CD4-positive, alpha-beta T cell treated with Interleukin-12 subunit alpha and Interleukin-12 subunit beta, for 1 hour (primary cell): ENCODE results near the gene RASGRP2.

Experiments
- DNase-seq: peaks from one replicate; pipeline ENCODE4 v3.0.0-alpha.2; 2020

RASGRP2 gene

GRCh38 chr11:64739871-64740270 is 4.1 kb downstream of the RASGRP2 start:
- no peak for DNase-seq

- DNase-seq, result no peak
These were observed 7.3 kb downstream of the RASGRP2 start for GRCh38 chr11:64736654-64737053.

GRCh38 chr11:64735725-64736259 is 8.2 kb downstream of the RASGRP2 start:
- no peak for DNase-seq

- DNase-seq, result no peak
These were observed 8.9 kb downstream of the RASGRP2 start for GRCh38 chr11:64734811-64735724.

GRCh38 chr11:64731601-64732000 is 12.3 kb downstream of the RASGRP2 start:
- DNase-seq, result no peak

- DNase-seq, result no peak
These were observed 14.0 kb downstream of the RASGRP2 start for GRCh38 chr11:64729851-64730382.

GRCh38 chr11:64728757-64729365 is 15.1 kb downstream of the RASGRP2 start:
- no peak for DNase-seq

GRCh38 chr11:64726867-64727530 is 16.9 kb downstream of the RASGRP2 start:
- DNase-seq, result no peak

GRCh38 chr11:64726211-64726641 is 17.7 kb downstream of the RASGRP2 start:
- DNase-seq, result no peak

- no peak for DNase-seq
These were observed 18.9 kb downstream of the RASGRP2 start for GRCh38 chr11:64724863-64725532.

GRCh38 chr11:64723907-64724862 is 19.8 kb downstream of the RASGRP2 start:
- no peak for DNase-seq

GRCh38 chr11:64723117-64723906 is 20.6 kb downstream of the RASGRP2 start, which contains the start of gene NRXN2:
Gene NRXN2, minus strand, starts transcription at chr11:64723197. Its CDS starts 9,498 bp downstream, at chr11:64713699.
- peak; percentile 90 for DNase-seq

- no peak for DNase-seq
These were observed 21.5 kb downstream of the RASGRP2 start for GRCh38 chr11:64722141-64723065.

GRCh38 chr11:64721359-64721699 is 22.6 kb downstream of the RASGRP2 start:
- DNase-seq, result no peak

GRCh38 chr11:64720640-64721358 is 23.1 kb downstream of the RASGRP2 start:
- no peak for DNase-seq

GRCh38 chr11:64720167-64720566 is 23.8 kb downstream of the RASGRP2 start:
- DNase-seq, result no peak

GRCh38 chr11:64719406-64719805 is 24.5 kb downstream of the RASGRP2 start:
- no peak for DNase-seq

- DNase-seq, result no peak
These were observed 25.2 kb downstream of the RASGRP2 start for GRCh38 chr11:64718780-64719124.
